HEK293T (cell line): ENCODE measurements around the gene PLEKHA7.

Source experiments
- ELF4 ChIP-seq: fragments of 450-650 bp; IDR thresholded peaks from 2 replicates; pipeline ENCODE4 v1.6.1; 2017; ENCODE audit warnings: antibody characterized with exemption
- SUZ12 ChIP-seq: fragments of 450-650 bp; IDR thresholded peaks from 2 replicates; pipeline ENCODE4 v1.6.1; 2016; ENCODE audit warnings: mild to moderate bottlenecking
- TARDBP ChIP-seq: fragments of 450-650 bp; IDR thresholded peaks from 2 replicates; pipeline ENCODE4 v1.6.1; 2016

DNA sequence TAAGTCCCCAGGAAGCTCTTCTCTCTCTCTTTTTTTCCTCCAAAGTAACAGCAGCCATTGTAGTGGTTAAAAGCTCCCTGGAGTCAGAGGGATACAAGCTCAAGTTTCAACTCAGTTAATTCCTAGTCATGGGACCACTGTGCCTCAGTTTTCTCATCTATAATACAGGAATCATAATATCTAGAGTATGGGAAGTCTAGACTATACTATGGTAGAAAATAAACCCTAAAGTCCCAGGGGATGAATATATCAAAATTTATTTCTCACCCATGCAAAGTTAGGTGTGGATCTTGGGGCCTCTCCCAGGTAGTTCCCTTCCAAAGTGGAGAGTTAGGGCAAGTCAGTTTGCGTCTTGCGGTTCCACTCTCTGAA is 242.1 kb downstream of the PLEKHA7 start:
- no peak for TF ChIP-seq ELF4
- no peak for TF ChIP-seq TARDBP
- TF ChIP-seq SUZ12 = no peak
